COR-L47 (cell line): ENCODE measurements around the gene DHX35.
"Not testable (repeated sequence)": the region's sequence is repeated elsewhere in the genome, so short reads cannot be mapped to it uniquely, and the experiment has no call there.

Source experiments
- DNase-seq: peaks from one replicate; lab custom pipeline; 2025; lab: John Stamatoyannopoulos, UW

Gene DHX35

GRCh38 chr20:38940644-38941043 lies 21.5 kb upstream of the DHX35 start:
- no peak for DNase-seq

DNA sequence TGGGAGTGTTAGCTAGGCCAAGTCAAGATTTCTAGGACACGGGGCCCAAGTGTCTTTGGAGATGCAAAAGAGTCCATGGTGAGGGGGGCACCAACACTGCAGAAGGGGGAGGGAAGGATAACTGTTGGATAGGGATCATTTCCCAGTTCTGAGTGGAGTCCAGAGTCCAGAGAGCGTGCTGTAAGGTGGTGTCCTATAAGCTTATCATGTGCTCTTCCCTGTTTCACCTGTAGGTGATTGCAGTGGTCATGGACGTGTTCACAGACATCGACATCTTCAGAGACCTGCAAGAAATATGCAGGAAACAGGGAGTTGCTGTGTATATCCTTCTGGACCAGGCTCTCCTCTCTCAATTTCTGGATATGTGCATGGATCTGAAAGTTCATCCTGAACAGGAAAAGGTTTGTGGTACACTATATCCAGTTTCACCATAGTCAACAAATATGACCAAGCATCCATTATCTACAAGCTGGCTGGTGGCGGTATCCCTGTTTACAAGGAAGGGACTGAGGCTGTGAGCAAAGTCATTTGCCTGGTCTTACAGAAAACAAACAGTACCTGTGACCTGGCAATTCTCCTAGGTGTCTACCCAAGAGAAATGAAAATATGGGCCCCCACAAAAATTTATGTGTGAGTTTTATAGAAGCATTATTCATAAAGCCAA lies 20.3 kb upstream of the DHX35 start:
- DNase-seq = no peak

DNA sequence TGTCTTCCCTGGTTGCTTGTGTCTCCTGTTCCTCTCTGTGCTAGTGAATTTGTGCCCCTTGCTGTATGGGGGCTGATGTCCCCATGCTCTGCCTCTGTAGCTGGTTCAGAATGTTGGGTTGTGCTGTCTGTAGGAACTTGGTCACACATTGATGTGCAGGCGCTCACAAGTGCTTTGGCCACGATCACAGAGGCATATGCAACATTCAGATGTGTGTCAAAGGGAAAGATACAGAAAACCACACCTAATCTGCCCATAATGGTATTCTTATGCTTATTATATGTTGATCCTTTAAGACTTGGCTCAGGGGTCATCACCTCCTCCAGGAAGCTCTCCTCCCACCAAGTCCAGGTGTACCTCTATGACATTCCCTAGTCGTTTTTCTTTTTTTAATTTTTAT lies 17.1 kb upstream of the DHX35 start:
- DNase-seq = no peak

GRCh38 chr20:38946836-38947235 lies 15.3 kb upstream of the DHX35 start:
- DNase-seq = no peak

DNA sequence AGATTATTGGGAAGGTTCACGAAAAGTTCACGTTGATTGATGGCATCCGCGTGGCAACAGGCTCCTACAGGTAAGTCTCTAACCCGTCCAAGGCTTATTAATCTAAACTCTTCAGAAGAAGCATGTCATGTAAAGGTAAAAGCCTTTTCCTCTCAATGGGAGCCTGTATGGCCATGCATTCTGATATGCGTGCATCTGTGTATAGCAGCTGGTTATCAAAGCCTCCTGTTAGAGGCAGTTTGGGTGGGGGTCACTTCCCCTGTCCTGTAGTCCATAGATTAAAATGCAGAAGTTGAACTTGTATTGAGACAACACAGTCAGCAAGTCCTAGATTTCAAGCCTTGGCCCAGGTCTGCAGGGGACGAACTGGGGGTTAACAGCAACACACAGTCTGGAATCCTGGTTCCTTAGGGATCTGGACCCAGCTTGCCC lies 14.2 kb upstream of the DHX35 start:
- no peak for DNase-seq

DNA sequence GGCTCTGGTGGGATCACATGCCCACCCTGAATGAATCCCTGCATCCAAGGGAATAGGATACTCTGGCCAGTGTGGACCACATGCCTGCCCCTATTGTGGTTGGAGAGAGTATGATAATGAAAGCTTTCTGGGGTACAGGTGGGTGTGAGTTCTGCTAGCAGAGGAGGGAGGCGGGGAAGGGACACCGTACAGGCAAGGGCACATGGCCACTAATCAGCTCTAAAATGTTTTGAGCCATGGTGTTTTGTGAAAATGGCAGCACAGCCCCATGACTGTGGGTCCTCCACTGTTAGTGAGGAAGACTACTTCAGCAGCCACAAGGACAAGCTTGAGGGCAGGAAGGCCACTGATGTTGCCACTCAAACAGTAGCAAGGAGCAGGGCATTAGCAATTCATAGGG lies 11.9 kb upstream of the DHX35 start:
- DNase-seq = no peak

- DNase-seq = no peak
Observed at GRCh38 chr20:38951611-38952010, 10.5 kb upstream of the DHX35 start.

- no peak for DNase-seq
Observed at GRCh38 chr20:38952153-38952552, 10.0 kb upstream of the DHX35 start.

DNA sequence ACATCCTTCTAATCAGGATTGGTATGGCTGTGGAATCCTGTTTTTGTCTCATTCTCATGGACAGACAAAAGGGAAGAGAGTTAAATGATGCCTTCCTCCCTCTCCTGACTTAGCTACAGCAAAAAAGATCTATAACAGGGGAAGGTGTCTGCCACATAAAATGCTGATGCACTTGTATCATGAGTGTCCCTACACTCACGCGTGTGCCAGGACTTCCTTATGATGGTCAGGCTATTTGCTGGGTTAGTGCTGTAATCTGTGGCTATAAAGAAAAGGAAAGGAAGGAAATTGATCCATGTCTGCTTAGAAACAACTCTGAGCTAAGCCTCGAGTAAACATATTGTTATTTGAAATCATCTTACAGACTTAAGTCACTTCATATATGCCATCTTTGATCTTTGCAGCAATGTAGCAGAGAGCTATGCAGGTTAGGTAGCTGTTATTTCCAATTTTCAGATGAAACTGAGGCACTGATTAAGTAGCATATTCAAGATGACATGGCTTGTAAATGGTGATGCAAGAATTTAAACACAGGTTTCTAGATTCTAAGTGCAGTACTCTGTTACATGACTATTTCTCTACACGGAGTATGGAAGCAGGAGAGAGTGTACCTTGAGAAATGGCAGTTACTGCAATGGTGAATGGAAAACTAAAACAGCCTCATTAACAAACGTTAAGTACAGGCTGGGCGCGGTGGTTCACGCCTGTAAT lies 8.4 kb upstream of the DHX35 start:
- no peak for DNase-seq

GRCh38 chr20:38957235-38957876 lies 4.8 kb upstream of the DHX35 start:
- no peak for DNase-seq

DNA sequence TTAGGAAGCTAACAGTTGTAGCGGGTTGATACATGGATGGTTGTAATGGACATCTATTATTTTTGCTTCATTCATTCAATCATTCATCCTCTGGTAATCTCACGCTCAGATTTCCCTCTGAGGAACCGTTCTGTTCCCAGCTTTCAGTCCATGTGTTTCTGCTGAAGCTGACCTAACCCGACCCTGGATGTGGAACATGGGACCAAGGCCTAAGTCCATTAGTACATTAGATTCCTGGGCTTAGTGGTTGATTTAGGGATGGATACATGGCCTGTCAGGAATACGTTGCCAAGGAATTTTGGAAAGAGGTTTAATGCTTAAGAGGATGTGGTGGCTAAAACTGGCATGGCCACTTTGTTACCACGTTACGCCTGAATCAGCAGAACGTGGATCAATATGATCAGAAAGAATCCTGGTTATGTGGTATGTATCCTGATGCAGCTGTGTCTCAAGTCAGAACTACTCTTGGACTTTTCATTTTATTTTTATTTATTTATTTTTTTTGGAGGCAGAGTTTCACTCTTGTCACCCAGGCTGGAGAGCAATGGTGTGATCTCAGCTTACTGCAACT lies 4.1 kb upstream of the DHX35 start:
- DNase-seq = no peak

- not testable (repeated sequence) for DNase-seq
Observed at GRCh38 chr20:38960187-38960687, 1.9 kb upstream of the DHX35 start.

DNA sequence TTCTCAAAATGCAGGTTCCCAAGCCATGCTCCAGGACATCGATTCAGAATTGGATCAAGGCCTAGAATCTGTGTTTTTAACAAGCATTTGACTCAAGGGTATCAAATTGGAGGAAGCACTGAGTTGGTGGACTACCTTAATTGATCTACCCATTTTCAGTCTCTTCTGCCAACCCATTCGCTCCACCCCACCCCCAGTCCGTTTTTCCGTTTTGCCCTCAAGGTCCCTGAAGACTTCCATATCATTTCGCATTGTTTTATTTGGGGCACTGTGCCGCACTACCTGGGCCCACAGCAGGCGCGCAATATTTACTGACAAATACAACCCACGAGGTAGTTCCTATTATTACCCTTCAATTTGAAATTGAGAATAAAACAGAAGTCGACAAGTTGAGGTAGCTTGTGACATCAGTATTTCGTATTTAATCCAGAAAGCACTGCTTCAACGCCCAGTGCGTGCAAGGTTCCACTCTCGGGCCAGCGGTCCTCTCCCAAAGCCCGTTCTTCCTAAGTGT lies 557 bp upstream of the DHX35 start:
- DNase-seq = no peak

DNA sequence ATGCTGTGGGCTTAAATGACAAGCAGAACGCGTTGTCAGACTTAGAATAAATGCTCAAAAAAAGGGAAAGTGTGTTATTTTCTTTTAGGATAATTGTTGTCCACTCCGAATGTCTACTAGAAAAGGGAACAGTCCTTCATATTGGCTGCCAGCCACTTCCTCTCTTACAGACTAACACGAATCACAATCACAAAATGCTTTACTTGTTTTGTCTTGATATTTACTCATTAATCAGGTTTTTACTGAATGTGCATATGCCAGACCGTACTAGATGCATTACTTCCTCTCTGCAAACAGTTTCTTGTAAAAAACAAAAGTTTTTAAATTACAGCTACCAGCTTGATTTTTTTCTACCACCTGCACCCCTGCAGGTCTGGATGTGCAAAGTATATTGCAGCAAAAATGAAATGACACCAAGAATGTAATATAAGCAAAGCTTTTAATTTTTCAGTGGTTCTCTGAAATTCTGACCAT lies 821 bp downstream of the DHX35 start:
- DNase-seq = no peak

- DNase-seq = no peak
Observed at GRCh38 chr20:38963745-38964144, 1.6 kb downstream of the DHX35 start.

DNA sequence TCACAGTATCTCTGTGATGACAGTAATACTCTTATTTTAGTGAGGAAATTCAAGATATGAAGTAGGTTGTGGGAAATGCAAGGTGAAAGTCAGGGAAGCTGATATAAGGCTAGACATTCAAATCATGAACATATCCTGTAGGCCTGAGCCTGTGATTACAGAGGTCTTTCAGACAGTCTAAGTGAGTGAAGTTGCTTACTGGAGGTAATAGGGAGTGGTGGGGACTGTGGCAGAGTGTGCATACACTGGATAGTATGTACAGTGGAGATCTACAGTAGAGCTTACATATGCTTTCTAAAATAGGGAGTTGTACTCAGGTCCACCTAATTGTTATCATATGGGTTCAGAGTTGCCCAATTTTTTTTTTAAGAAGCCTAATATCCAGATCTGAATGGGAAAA lies 3.1 kb downstream of the DHX35 start:
- DNase-seq = no peak

- DNase-seq = no peak
Observed at GRCh38 chr20:38968090-38968489, 5.9 kb downstream of the DHX35 start.

DNA sequence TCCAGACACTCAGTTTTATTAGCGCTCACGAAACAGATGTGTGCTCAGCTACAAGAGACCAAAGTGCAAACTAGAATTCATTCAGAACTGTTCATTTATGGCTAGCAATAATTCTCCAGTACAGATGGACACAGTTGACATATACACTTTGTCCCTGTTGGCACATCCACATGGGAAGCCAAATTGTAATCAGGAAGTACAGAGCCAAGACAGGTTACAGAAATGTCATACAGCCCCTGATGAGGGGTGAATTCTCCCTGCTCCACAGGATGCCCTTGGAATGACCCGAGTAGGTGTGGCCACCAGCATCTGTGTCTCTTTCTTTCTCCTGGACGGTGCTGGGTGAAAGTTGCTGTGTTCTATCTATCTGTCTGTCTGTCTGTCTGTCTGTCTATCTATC lies 7.6 kb downstream of the DHX35 start:
- DNase-seq = no peak

DNA sequence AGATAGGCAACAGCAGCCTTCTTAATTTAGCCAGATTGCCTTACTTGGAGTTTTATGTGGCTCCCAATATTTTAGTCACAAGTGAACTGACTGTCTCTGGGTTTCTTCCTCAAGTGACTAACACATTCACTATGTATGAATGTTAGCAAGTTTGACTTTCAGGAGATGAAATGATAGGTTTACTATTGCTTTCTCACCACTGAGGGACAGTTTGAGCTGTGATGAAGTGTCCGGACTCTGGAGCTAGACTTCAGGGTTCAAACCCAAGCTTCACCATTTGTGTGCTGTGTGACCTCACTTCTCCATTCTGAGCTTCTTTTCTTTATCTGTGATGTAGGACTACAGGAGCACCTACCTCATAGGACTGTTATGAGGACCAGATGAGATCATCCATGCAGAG lies 8.2 kb downstream of the DHX35 start:
- DNase-seq = no peak

DNA sequence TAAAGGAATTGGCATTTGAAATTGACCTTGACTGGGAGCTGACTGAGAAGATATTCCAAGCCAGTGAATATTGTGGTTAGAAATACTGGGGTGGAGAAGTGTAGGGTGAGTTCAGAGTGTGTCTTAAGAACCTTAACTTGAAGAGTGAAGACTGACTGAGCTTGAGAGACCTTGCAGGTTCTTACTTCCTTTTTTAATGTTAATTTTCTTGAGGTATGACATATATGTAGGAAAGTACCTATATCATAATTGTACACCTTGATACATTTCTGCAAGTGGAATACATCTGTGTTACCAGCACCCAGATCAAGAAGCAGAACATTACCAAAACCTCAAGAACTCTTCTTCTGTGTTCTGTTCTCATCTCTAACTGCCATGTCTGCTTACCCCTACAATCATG lies 11.0 kb downstream of the DHX35 start:
- DNase-seq = no peak

GRCh38 chr20:38973645-38974044 lies 11.5 kb downstream of the DHX35 start:
- no peak for DNase-seq

GRCh38 chr20:38975539-38976120 lies 13.5 kb downstream of the DHX35 start:
- no peak for DNase-seq
